HAP-1 (cell line): ENCODE measurements around the gene FBXO41.

ENCODE experiments used
- DNase-seq, 2 experiments: peaks; one replicate each; pipeline ENCODE4 v3.0.0-alpha.2; 2016 to 2020; ENCODE audit warnings: low spot score in 2 of 2
- H3K27me3 ChIP-seq: fragments of 250-450 bp; sonication (Bioruptor Pico); 2 replicates; pipeline ENCODE4 v1.5.1; 2020; ENCODE audit warnings: low read depth, mild to moderate bottlenecking, moderate library complexity
- H3K36me3 ChIP-seq: fragments of 250-450 bp; sonication (Bioruptor Pico); replicated peaks from 2 replicates; pipeline ENCODE4 v1.5.1; 2020; ENCODE audit warnings: mild to moderate bottlenecking
- H3K4me1 ChIP-seq: fragments of 250-450 bp; sonication (Bioruptor Pico); 2 replicates; pipeline ENCODE4 v1.5.1; 2020; ENCODE audit warnings: mild to moderate bottlenecking
- H3K4me3 ChIP-seq: fragments of 250-450 bp; sonication (Bioruptor Pico); 2 replicates; pipeline ENCODE4 v1.5.1; 2020; ENCODE audit warnings: mild to moderate bottlenecking, moderate library complexity
- H3K9me3 ChIP-seq: fragments of 250-450 bp; sonication (Bioruptor Pico); 2 replicates; pipeline ENCODE4 v1.5.1; 2020; ENCODE audit warnings: mild to moderate bottlenecking, moderate library complexity
- in situ Hi-C: fragments of 300-500 bp; cut with MboI; formaldehyde crosslinking; loops from 3 replicates; pipeline ENCODE4 v1.14.3; 2020; ENCODE audit warnings: low sequenced_read_pairs, inconsistent platforms, mixed read lengths

Gene FBXO41

DNA sequence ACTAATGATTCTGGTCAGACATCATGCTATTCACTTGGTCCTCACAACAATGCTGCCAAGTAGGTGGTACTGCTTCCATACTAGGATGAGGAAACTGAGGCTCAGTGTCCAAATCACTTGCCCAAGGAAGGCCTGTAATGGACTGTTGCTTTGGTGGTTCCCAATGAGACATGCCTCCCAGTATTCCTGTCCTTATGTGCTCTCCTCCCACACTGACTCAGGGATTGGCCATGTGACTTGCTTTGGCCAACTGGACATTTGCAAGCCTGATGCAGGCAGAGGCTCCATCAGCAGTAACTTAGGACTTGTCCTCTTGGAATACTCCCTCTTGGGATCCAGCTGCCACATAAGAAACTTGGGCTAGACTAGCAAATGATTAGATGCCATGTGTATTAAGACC lies 3.0 kb downstream of the FBXO41 start:
- DNase-seq = no peak
- Histone ChIP-seq H3K36me3 (no peaks in the 10 kb centered on the region; the same call in 1 of the 2 replicates), H3K9me3 (no peaks in the 10 kb centered on the region), H3K4me3 (no peak overlapping the region), H3K4me1 (peaks cover 3% of the 10 kb centered on the region; the same call in 1 of the 2 replicates), H3K27me3 (no peaks in the 10 kb centered on the region)
- in situ Hi-C loops = no loop called here

- H3K36me3 ChIP-seq = no peaks in the 10 kb centered on the region; the same call in 1 of the 2 replicates
- H3K9me3 ChIP-seq = no peaks in the 10 kb centered on the region
- DNase-seq = no peak
These were observed 4.4 kb downstream of the FBXO41 start for GRCh38 chr2:73279852-73280251.

GRCh38 chr2:73272270-73272669 lies 12.0 kb downstream of the FBXO41 start:
- DNase-seq = no peak
- Histone ChIP-seq H3K9me3 (no peaks in the 10 kb centered on the region), H3K4me1 (no peaks in the 10 kb centered on the region), H3K27me3 (no peaks in the 10 kb centered on the region), H3K36me3 (peaks cover 7% of the 10 kb centered on the region), H3K4me3 (no peak overlapping the region)
- in situ Hi-C loops = no loop called here

More at GRCh38 chr2:73279852-73280251, 4.4 kb downstream of the FBXO41 start:
- in situ Hi-C loops = no loop called here
- H3K4me3 ChIP-seq = no peak overlapping the region
- peaks cover 1% of the 10 kb centered on the region; the same call in 1 of the 2 replicates for H3K4me1 ChIP-seq
- no peaks in the 10 kb centered on the region for H3K27me3 ChIP-seq

DNA sequence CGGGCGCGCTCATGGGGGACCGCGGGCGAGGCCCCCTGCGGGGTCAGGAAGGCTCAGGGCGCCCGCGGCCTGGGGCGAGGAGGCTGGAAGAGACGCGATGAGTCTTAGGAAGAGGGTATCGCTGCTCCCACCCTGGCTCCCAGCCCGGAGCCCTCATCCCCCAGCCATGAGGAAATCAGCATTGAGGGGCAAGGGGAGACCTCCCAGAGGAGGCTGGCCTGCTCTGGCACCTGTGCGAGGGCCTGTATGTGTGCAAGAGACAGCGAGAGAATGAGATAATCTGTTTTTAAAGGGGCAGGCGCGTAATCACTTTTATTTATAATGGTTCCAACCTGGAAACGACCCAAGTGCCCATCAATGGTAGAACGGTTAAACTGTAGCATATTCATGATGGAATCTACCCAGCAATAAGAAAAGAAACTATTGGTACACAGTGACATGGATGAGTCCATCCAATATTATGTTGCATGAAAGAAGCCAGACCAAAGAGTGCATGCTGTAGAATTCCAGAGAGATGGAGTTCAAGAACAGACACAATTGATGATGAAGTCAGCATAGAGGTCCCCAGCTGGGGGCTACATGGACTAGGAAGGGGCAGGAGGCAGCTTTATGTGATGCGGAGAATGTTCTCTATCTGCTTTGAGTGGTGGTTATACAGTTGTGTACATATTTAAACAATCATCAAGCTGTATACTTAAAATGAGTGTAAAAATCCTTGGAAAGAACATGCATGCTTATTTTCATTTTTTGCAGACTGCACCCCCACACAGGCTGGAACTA lies 14.4 kb downstream of the FBXO41 start:
- no peaks in the 10 kb centered on the region for H3K4me1 ChIP-seq
- DNase-seq = no peak
- H3K4me3 ChIP-seq = no peak overlapping the region
- H3K36me3 ChIP-seq = peaks cover 8% of the 10 kb centered on the region
- no peaks in the 10 kb centered on the region for H3K9me3 ChIP-seq
- in situ Hi-C loops = no loop called here
- no peaks in the 10 kb centered on the region for H3K27me3 ChIP-seq

DNA sequence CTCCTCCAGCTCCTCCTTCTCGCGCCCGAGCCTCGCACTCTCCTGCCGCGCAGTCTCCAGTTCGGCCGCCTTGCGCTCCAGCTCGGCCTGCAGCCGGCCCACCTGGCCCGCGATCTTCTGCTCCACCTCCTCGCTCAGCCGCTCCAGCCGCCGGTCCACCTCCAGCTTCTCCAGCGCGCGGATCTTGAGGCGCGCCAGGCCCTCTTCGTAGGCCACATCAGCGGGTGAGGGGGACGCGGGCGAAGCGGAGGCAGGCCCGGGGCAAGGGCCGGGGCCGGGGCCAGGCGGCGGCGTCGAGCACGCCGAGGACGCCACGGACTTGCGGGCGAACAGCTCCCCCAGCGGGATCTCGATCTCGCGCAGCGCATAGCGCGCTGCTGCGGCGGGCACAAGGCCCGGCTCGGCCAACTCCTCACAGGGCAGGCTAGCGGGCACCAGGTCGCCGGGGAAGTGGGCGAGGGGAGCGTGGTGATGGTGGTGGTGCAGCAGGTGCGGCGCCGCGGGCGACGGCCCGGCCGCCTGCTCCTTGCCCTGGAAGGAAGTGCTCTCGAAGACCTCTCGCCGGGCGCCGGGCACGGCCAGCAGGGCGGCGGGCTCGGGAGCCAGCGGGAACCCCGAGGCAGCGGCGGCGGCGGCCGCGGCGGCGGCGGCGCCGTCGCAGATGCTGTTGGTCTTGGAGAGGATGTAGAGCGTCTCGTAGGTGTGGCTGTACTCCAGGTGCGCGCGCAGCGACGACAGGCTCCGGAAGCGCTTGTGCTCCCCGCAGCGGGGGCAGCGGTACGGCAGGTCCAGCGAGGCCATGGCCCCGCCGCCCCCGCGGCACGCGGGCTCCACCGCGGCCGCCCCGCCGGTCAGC lies 15.2 kb downstream of the FBXO41 start:
- no peaks in the 10 kb centered on the region for H3K9me3 ChIP-seq
- in situ Hi-C loops = no loop called here
- no peaks in the 10 kb centered on the region for H3K4me1 ChIP-seq
- peaks cover 10% of the 10 kb centered on the region for H3K36me3 ChIP-seq
- no peak overlapping the region for H3K4me3 ChIP-seq
- no peak for DNase-seq
- no peaks in the 10 kb centered on the region for H3K27me3 ChIP-seq

- in situ Hi-C loops = no loop called here
- H3K27me3 ChIP-seq = no peaks in the 10 kb centered on the region
- H3K4me1 ChIP-seq = no peaks in the 10 kb centered on the region
- H3K4me3 ChIP-seq = no peak overlapping the region
- H3K9me3 ChIP-seq = no peaks in the 10 kb centered on the region
- H3K36me3 ChIP-seq = peaks cover 11% of the 10 kb centered on the region
- DNase-seq = no peak
These were observed 15.9 kb downstream of the FBXO41 start for GRCh38 chr2:73268366-73268829.

DNA sequence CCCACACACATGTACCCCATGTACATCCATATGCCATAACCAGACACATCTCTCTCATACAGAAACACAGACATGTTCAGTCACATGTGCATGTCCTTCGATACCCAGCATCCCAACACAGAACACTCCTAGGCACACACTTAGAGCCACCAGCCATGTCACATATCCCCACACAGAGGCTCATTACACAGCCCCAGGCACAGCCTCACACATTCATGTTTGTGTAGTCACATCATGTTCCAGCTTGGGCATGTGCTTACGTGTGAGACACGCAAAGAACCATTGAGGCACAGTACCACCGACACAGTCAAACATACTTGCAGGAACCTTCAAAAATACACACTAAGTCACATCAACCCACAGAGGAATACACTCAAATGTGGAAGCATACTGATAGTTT lies 17.3 kb downstream of the FBXO41 start:
- H3K9me3 ChIP-seq = no peaks in the 10 kb centered on the region
- no peaks in the 10 kb centered on the region for H3K27me3 ChIP-seq
- in situ Hi-C loops = no loop called here
- peaks cover 16% of the 10 kb centered on the region for H3K36me3 ChIP-seq
- no peak overlapping the region for H3K4me3 ChIP-seq
- no peak for DNase-seq
- no peaks in the 10 kb centered on the region for H3K4me1 ChIP-seq

DNA sequence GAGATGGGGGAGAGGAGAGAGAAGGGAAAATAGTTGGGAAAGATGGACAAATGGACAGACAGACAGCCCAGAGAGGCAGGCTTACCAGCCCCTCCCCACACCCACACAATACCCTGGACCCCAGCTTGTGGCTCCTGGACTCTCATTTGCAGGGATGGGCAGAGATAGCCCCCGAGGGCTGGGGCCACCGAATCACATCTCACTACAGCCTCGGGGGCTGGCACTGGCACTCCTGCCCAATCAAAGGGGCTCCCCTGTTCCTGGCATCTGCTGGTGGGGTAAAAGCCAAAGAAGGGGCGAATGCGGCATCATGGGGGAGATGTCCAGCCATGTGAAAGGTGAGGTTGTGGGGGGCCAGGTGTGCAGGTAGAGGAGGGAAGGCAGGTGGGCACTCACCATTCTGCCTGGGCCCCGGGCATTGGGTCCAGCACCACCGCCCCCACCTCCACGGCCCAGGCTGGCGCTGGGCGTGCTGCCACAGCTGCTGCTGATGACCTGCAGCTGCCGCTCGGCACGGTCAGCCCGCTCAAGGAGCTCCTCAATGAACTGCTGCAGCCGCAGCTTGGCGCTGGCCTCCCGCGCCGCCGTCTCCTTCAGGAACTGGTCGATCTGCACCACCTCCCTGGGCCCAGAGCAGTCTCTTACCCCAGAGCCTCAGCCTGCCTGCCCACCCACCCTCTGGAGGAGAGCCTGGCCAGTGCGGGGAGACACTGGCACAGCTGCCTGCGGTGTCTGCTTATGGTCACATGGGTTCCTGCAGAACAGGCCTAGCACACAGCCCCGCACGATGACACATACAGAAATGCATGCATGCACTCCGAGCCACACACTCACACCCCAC lies 18.0 kb downstream of the FBXO41 start:
- Histone ChIP-seq H3K4me3 (no peak overlapping the region), H3K9me3 (no peaks in the 10 kb centered on the region), H3K4me1 (no peaks in the 10 kb centered on the region), H3K27me3 (no peaks in the 10 kb centered on the region), H3K36me3 (peaks cover 16% of the 10 kb centered on the region)
- no peak for DNase-seq
- in situ Hi-C loops = no loop called here

- Histone ChIP-seq H3K9me3 (no peaks in the 10 kb centered on the region), H3K4me1 (no peaks in the 10 kb centered on the region), H3K36me3 (peaks cover 16% of the 10 kb centered on the region), H3K27me3 (no peaks in the 10 kb centered on the region), H3K4me3 (no peak overlapping the region)
- in situ Hi-C loops = no loop called here
- DNase-seq = no peak
These were observed 18.8 kb downstream of the FBXO41 start for GRCh38 chr2:73265298-73266060.

DNA sequence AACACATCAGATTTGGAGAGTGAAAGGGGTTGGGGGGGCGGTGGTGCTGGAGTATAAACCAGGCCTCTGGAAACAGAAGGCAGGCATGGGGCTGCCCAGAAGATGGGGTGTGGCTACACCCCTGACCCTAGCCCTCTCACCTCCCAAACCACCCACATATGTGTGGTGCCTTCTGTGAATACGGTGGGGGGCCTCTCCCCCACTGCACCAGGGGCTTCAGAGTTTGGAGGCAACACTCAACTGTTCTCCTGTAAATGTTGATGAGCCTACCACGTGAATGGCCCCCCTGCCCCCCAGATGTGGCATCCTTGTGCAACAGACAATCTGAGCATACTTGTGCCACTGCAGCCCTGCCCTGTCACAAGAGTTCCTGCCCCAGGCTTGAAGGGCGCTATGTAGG lies 19.5 kb downstream of the FBXO41 start:
- Histone ChIP-seq H3K4me3 (no peak overlapping the region), H3K4me1 (no peaks in the 10 kb centered on the region), H3K9me3 (no peaks in the 10 kb centered on the region), H3K27me3 (no peaks in the 10 kb centered on the region), H3K36me3 (peaks cover 21% of the 10 kb centered on the region)
- DNase-seq = no peak
- in situ Hi-C loops = no loop called here

- Histone ChIP-seq H3K36me3 (peaks cover 26% of the 10 kb centered on the region), H3K4me3 (no peak overlapping the region), H3K9me3 (no peaks in the 10 kb centered on the region), H3K27me3 (no peaks in the 10 kb centered on the region), H3K4me1 (no peaks in the 10 kb centered on the region)
- DNase-seq = no peak
- in situ Hi-C loops = no loop called here
These were observed 20.0 kb downstream of the FBXO41 start for GRCh38 chr2:73264332-73264606.

- Histone ChIP-seq H3K4me3 (no peak overlapping the region), H3K36me3 (peaks cover 30% of the 10 kb centered on the region), H3K27me3 (no peaks in the 10 kb centered on the region), H3K9me3 (no peaks in the 10 kb centered on the region), H3K4me1 (no peaks in the 10 kb centered on the region)
- in situ Hi-C loops = no loop called here
- no peak for DNase-seq
These were observed 20.5 kb downstream of the FBXO41 start for GRCh38 chr2:73263540-73264331.
